Erythroblast (primary cell): Measurements from ENCODE around the gene RNU6-9.

ENCODE experiments used
- GATA1 ChIP-seq: IDR thresholded peaks from 2 replicates; pipeline ENCODE4 v1.6.1; 2011; ENCODE audit warnings: low read depth, mild to moderate bottlenecking, control low read depth, low read length, moderate library complexity
- POLR2A ChIP-seq: IDR thresholded peaks from 2 replicates; pipeline ENCODE4 v1.6.1; 2011; ENCODE audit warnings: mild to moderate bottlenecking, low read length

DNA sequence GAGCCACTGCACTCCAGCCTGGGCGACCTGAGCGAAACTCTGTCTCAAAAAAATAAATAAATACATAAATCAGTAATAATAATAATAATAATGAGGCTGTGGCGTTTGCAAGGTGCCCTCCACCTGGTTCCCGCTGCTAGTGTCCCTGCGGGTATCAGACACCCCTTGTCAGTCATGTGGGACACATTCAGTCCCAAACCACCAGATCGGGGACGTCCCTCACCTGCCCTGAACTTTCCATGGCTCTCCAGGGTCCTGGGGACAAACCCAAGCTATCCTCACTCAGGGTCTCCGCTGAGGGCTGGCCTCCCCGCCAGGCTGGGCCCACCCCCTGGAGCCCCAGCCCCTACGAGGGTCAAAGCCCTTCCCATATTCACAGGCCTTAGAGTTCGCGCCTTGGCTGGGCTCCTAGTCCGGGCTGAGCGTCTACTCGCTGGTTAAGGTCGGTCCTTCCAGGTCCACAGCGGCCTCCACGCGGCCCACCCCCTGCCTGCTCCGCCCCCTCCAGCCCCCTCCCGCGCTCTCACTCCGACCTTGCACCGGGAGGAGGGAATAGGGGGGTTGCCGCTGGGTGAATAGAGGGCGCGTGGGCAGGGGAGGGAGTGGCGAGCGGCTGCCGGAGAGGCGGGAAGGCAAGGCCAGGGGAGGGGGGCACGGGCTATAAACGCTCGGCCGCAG, 23.5 kb downstream of the RNU6-9 start:
- TF ChIP-seq POLR2A = no peak
- TF ChIP-seq GATA1 = no peak
